Sigmoid colon (tissue), 7 donors: ENCODE measurements around the gene WAS. TPM values are rescaled to one million over a fixed set of nuclear protein-coding genes. Genes with fewer than 3 reads are reported as not detected.

Experiments
- DNase-seq: peaks from one replicate; pipeline ENCODE4 v3.0.0-alpha.2; 2019
- H3K27ac ChIP-seq, 4 donors: fragments of 200-600 bp; sonication (generic); one replicate each; pipeline ENCODE4 v1.5.1; 2016 to 2019; ENCODE audit warnings: mild to moderate bottlenecking in 1 of 4
- H3K27me3 ChIP-seq, 3 donors: fragments of 200-600 bp; sonication (generic); one replicate each; pipeline ENCODE4 v1.5.1; 2019; ENCODE audit warnings: mild to moderate bottlenecking in 1 of 3
- H3K36me3 ChIP-seq, 4 donors: fragments of 200-600 bp; sonication (generic); one replicate each; pipeline ENCODE4 v1.5.1; 2016 to 2019
- H3K4me1 ChIP-seq, 4 donors: fragments of 200-600 bp; sonication (generic); one replicate each; pipeline ENCODE4 v1.5.1; 2017 to 2019
- H3K4me3 ChIP-seq, 4 donors: fragments of 200-600 bp; sonication (generic); one replicate each; pipeline ENCODE4 v1.5.1; 2017 to 2019; ENCODE audit warnings: mild to moderate bottlenecking in 2 of 4, moderate library complexity in 1 of 4
- H3K9me3 ChIP-seq, 4 donors: fragments of 200-600 bp in 3 of 4; sonication (generic) in 3 of 4; one replicate each; pipeline versions ENCODE4 v1.5.1 to v1.6.1; 2013 to 2019
- CTCF ChIP-seq, 4 experiments: fragments of 450-650 bp in 3 of 4; fragments of 200-600 bp in 1 of 4; IDR thresholded peaks; one replicate each; pipeline ENCODE4 v1.5.1; 2016 to 2019; ENCODE audit warnings: antibody characterized with exemption in 4 of 4, mild to moderate bottlenecking in 3 of 4, moderate library complexity in 2 of 4
- EP300 ChIP-seq, 4 donors: sonication (generic); formaldehyde crosslinking; IDR thresholded peaks; one replicate each; pipeline ENCODE4 v1.6.1; 2017; ENCODE audit warnings: antibody characterized with exemption in 4 of 4
- POLR2A ChIP-seq, 2 donors: fragments of 450-650 bp; IDR thresholded peaks; one replicate each; pipeline ENCODE4 v1.6.1; 2016; ENCODE audit warnings: antibody characterized with exemption in 2 of 2, mild to moderate bottlenecking in 2 of 2, moderate library complexity in 2 of 2
- POLR2AphosphoS5 ChIP-seq, 4 donors: sonication (generic); formaldehyde crosslinking; IDR thresholded peaks; one replicate each; pipeline ENCODE4 v1.6.1; 2017; ENCODE audit warnings: antibody characterized with exemption in 4 of 4
- WGBS, 2 donors: extraction: QIAGEN DNeasy Blood & Tissue Kit; methylation state at CpG; one replicate each; pipeline ENCODE4 v1.1.7; 2013; 5-methylcytosine and 5-hydroxymethylcytosine counted together
- intact Hi-C: fragments of 100-400 bp; cut with DNase I; formaldehyde crosslinking; loops from one replicate; pipeline ENCODE4 v1.15.1; 2023
- polyA plus RNA-seq, 3 donors: library from polyadenylated mRNA; stranded (reverse); fragments of 200-250 nt; gene quantifications; one replicate each; pipeline ENCODE4 v1.2.3, GENCODE V29; 2013
- total RNA-seq, 4 donors: library from RNA; depleted of rRNA; stranded (reverse); fragments of >200 nt; gene quantifications; one replicate each; pipeline ENCODE4 v1.1.0, GENCODE V29; 2016
- donor health status: healthy with polysubstance abuse.
- donor health status: Bipolar disorder and iron deficiency.
- donor health status: healthy.

WAS gene
- total and polyA plus RNA-seq, 7 donors = 3.0 to 23.5 (median 4.3) TPM

GRCh38 chrX:48720577-48721250 lies 37.1 kb downstream of the WAS start:
- 77 to 82% methylated on average over 4 of the region's 4 CpGs for WGBS, 2 donors
- Histone ChIP-seq H3K36me3 (no peaks in the 10 kb centered on the region), H3K27me3 (no peaks in the 10 kb centered on the region), H3K9me3 (no peaks in the 10 kb centered on the region), H3K4me1 (no peaks in the 10 kb centered on the region), H3K27ac (no peak overlapping the region), H3K4me3 (no peak overlapping the region)
- intact Hi-C loops = no loop called here
- no peak for DNase-seq
- TF ChIP-seq POLR2A (IDR thresholded peaks at IDR 0.05) (no peak), EP300 (IDR thresholded peaks at IDR 0.05) (no peak), POLR2AphosphoS5 (IDR thresholded peaks at IDR 0.05) (no peak), CTCF (IDR thresholded peaks at IDR 0.05) (no peak)

GRCh38 chrX:48721916-48722315 lies 38.3 kb downstream of the WAS start:
- DNase-seq = no peak
- Histone ChIP-seq H3K4me1 (no peaks in the 10 kb centered on the region), H3K4me3 (no peak overlapping the region), H3K27me3 (no peaks in the 10 kb centered on the region), H3K27ac (no peak overlapping the region), H3K36me3 (no peaks in the 10 kb centered on the region), H3K9me3 (no peaks in the 10 kb centered on the region)
- intact Hi-C loops = no loop called here
- TF ChIP-seq EP300 (IDR thresholded peaks at IDR 0.05) (no peak), POLR2A (IDR thresholded peaks at IDR 0.05) (no peak), POLR2AphosphoS5 (IDR thresholded peaks at IDR 0.05) (no peak), CTCF (IDR thresholded peaks at IDR 0.05) (no peak)

- intact Hi-C loops = no loop called here
- DNase-seq = no peak
- Histone ChIP-seq H3K4me3 (no peak overlapping the region), H3K4me1 (no peaks in the 10 kb centered on the region), H3K36me3 (no peaks in the 10 kb centered on the region), H3K27ac (no peak overlapping the region), H3K27me3 (no peaks in the 10 kb centered on the region), H3K9me3 (no peaks in the 10 kb centered on the region)
- 75 to 93% methylated on average over 2 of the region's 2 CpGs for WGBS, 2 donors
- TF ChIP-seq POLR2AphosphoS5 (IDR thresholded peaks at IDR 0.05) = no peak
Observed at GRCh38 chrX:48726596-48726995, 43.0 kb downstream of the WAS start.

- Histone ChIP-seq H3K9me3 (no peaks in the 10 kb centered on the region), H3K27me3 (peaks cover 0 to 3% (median 0%) of the 10 kb centered on the region in 3 donors), H3K4me1 (no peaks in the 10 kb centered on the region), H3K27ac (no peak overlapping the region), H3K36me3 (no peaks in the 10 kb centered on the region), H3K4me3 (no peak overlapping the region)
- TF ChIP-seq CTCF (IDR thresholded peaks at IDR 0.05) (no peak), POLR2AphosphoS5 (IDR thresholded peaks at IDR 0.05) (no peak)
- intact Hi-C loops = no loop called here
- DNase-seq = no peak
Observed at GRCh38 chrX:48728653-48729052, 45.1 kb downstream of the WAS start.

GRCh38 chrX:48736303-48736702 lies 52.7 kb downstream of the WAS start:
- intact Hi-C loops = no loop called here
- Histone ChIP-seq H3K27me3 (peaks cover 0 to 3% (median 0%) of the 10 kb centered on the region in 3 donors), H3K27ac (no peak overlapping the region), H3K4me3 (no peak overlapping the region), H3K9me3 (no peaks in the 10 kb centered on the region), H3K36me3 (no peaks in the 10 kb centered on the region), H3K4me1 (peaks cover 0 to 6% (median 2%) of the 10 kb centered on the region in 4 donors)
- DNase-seq = no peak
- TF ChIP-seq CTCF (IDR thresholded peaks at IDR 0.05) (no peak), POLR2AphosphoS5 (IDR thresholded peaks at IDR 0.05) (no peak), POLR2A (IDR thresholded peaks at IDR 0.05) (no peak), EP300 (IDR thresholded peaks at IDR 0.05) (no peak)
- WGBS, 2 donors = 70 to 88% methylated on average over 1 of the region's 1 CpG
